Body of pancreas (tissue), 4 donors: ENCODE measurements around the gene FBXW10B.
"Not testable (repeated sequence)": the region's sequence is repeated elsewhere in the genome, so short reads cannot be mapped to it uniquely, and the experiment has no call there.

Source experiments
- CTCF ChIP-seq, 7 experiments: fragments of 450-650 bp in 4 of 7; fragments of 200-600 bp in 3 of 7; sonication (generic) in 3 of 7; IDR thresholded peaks; one replicate each; pipeline ENCODE4 v1.5.1; 2016 to 2019; ENCODE audit warnings: antibody characterized with exemption in 7 of 7
- POLR2A ChIP-seq, 3 donors: fragments of 450-650 bp; IDR thresholded peaks; one replicate each; pipeline ENCODE4 v1.6.1; 2016; ENCODE audit warnings: antibody characterized with exemption in 3 of 3, mild to moderate bottlenecking in 2 of 3

- TF ChIP-seq POLR2A, CTCF (IDR thresholded peaks at IDR 0.05): not testable (repeated sequence)
These were observed 29.7 kb downstream of the FBXW10B start for GRCh38 chr17:15589544-15590536.
